Mesenchymal stem cell (in vitro differentiated cells and primary cell): ENCODE results near the gene SLC18B1.

Experiments used
- DNase-seq: peaks from one replicate; pipeline ENCODE4 v3.0.0-alpha.2; 2013
- H2AFZ ChIP-seq: one replicate; pipeline ENCODE4 v1.6.1; 2013; ENCODE audit warnings: low read depth, mild to moderate bottlenecking, control low read depth, inconsistent platforms, low read length, moderate library complexity
- H2AK5ac ChIP-seq: 2 replicates; pipeline ENCODE4 v1.6.1; 2013; ENCODE audit warnings: low read length, moderate library complexity, mild to moderate bottlenecking, inconsistent platforms; ENCODE audit not compliant: severe bottlenecking
- H2BK120ac ChIP-seq: one replicate; pipeline ENCODE4 v1.6.1; 2013; ENCODE audit warnings: low read depth, mild to moderate bottlenecking, inconsistent platforms, low read length, moderate library complexity
- H2BK12ac ChIP-seq, 2 experiments: one replicate each; pipeline ENCODE4 v1.6.1; 2013; ENCODE audit warnings: inconsistent platforms in 2 of 2, low read length in 2 of 2, mild to moderate bottlenecking in 2 of 2, moderate library complexity in 2 of 2, control low read depth in 1 of 2
- H2BK15ac ChIP-seq: one replicate; pipeline ENCODE4 v1.6.1; 2013; ENCODE audit warnings: mild to moderate bottlenecking, low read depth, inconsistent platforms; ENCODE audit not compliant: poor library complexity, severe bottlenecking
- H2BK5ac ChIP-seq: 2 replicates; pipeline ENCODE4 v1.6.1; 2013; ENCODE audit warnings: low read depth, mild to moderate bottlenecking, low read length, control low read depth, inconsistent platforms; ENCODE audit not compliant: poor library complexity, severe bottlenecking
- H3K14ac ChIP-seq, 2 experiments: one replicate each; pipeline ENCODE4 v1.6.1; 2013; ENCODE audit warnings: inconsistent platforms in 2 of 2, low read length in 2 of 2, control low read depth in 1 of 2, mild to moderate bottlenecking in 1 of 2, moderate library complexity in 1 of 2
- H3K18ac ChIP-seq, 2 experiments: one replicate each; pipeline ENCODE4 v1.6.1; 2013; ENCODE audit warnings: inconsistent platforms in 2 of 2, low read length in 2 of 2, control low read depth in 1 of 2, low read depth in 1 of 2, mild to moderate bottlenecking in 1 of 2
- H3K23ac ChIP-seq, 2 experiments: one replicate each; pipeline ENCODE4 v1.6.1; 2013; ENCODE audit warnings: inconsistent platforms in 2 of 2, low read length in 2 of 2, mild to moderate bottlenecking in 2 of 2, moderate library complexity in 2 of 2, control low read depth in 1 of 2
- H3K27ac ChIP-seq: 2 replicates; pipeline ENCODE4 v1.5.1; 2013; ENCODE audit warnings: mild to moderate bottlenecking, moderate library complexity, low read length, control low read depth, inconsistent platforms; ENCODE audit not compliant: poor library complexity, severe bottlenecking
- H3K27me3 ChIP-seq, 2 experiments: 2 replicates each; pipeline versions ENCODE4 v1.6.1 to v1.7.0; 2013; ENCODE audit warnings: low read length in 2 of 2, mild to moderate bottlenecking in 2 of 2, moderate library complexity in 2 of 2, control low read depth in 1 of 2, inconsistent platforms in 1 of 2; ENCODE audit not compliant: control insufficient read depth in 1 of 2, insufficient read depth in 1 of 2
- H3K36me3 ChIP-seq, 2 experiments: 2 replicates each; pipeline versions ENCODE4 v1.6.1 to v1.7.0; 2013; ENCODE audit warnings: low read length in 2 of 2, control low read depth in 1 of 2, inconsistent platforms in 1 of 2, low read depth in 1 of 2, mild to moderate bottlenecking in 1 of 2; ENCODE audit not compliant: insufficient read depth in 2 of 2, control insufficient read depth in 1 of 2
- H3K4ac ChIP-seq, 2 experiments: one replicate each; pipeline ENCODE4 v1.6.1; 2013; ENCODE audit warnings: inconsistent platforms in 2 of 2, low read length in 2 of 2, mild to moderate bottlenecking in 2 of 2, moderate library complexity in 2 of 2, control low read depth in 1 of 2, low read depth in 1 of 2
- H3K4me1 ChIP-seq: 2 replicates; pipeline ENCODE4 v1.6.1; 2013; ENCODE audit warnings: low read depth, low read length, control low read depth; ENCODE audit not compliant: control insufficient read depth, insufficient read depth
- H3K4me2 ChIP-seq: 2 replicates; pipeline ENCODE4 v1.6.1; 2013; ENCODE audit warnings: low read length, mild to moderate bottlenecking, inconsistent platforms; ENCODE audit not compliant: poor library complexity, severe bottlenecking
- H3K4me3 ChIP-seq, 2 experiments: 2 replicates each; pipeline versions ENCODE4 v1.5.1 to v1.7.0; 2013; ENCODE audit warnings: low read length in 2 of 2, mild to moderate bottlenecking in 2 of 2, control low read depth in 1 of 2, low read depth in 1 of 2; ENCODE audit not compliant: insufficient read depth in 1 of 2
- H3K79me1 ChIP-seq: replicated peaks from 2 replicates; pipeline ENCODE4 v1.6.1; 2013; ENCODE audit warnings: mild to moderate bottlenecking, control low read depth, low read length, inconsistent platforms; ENCODE audit not compliant: poor library complexity, severe bottlenecking
- H3K9ac ChIP-seq: 2 replicates; pipeline ENCODE4 v1.7.0; 2013; ENCODE audit warnings: mild to moderate bottlenecking, low read length, moderate library complexity
- H3K9me3 ChIP-seq: 2 replicates; pipeline ENCODE4 v1.7.0; 2013; ENCODE audit warnings: mild to moderate bottlenecking, low read length; ENCODE audit not compliant: control insufficient read depth
- H4K8ac ChIP-seq: one replicate; pipeline ENCODE4 v1.6.1; 2013; ENCODE audit warnings: inconsistent platforms, mild to moderate bottlenecking, low read length, moderate library complexity
- H4K91ac ChIP-seq: one replicate; pipeline ENCODE4 v1.6.1; 2013; ENCODE audit warnings: mild to moderate bottlenecking, low read length, inconsistent platforms
- WGBS: methylation state at CpG from one replicate; pipeline ENCODE4 v1.1.7; 2013; ENCODE audit warnings: mixed read lengths; 5-methylcytosine and 5-hydroxymethylcytosine counted together

The SLC18B1 gene

GRCh38 chr6:132748446-132748845, 50.0 kb downstream of the SLC18B1 start:
- H3K9ac ChIP-seq, result no peak overlapping the region
- no peak overlapping the region for H3K4me3 ChIP-seq
- no peak overlapping the region for H4K91ac ChIP-seq
- H3K27me3 ChIP-seq, result peaks cover 0 to 14% of the 10 kb centered on the region in 2 experiments
- no peak overlapping the region for H3K27ac ChIP-seq
- no peak overlapping the region for H3K4me2 ChIP-seq
- no peaks in the 10 kb centered on the region for H3K79me1 ChIP-seq
- H2BK120ac ChIP-seq, result no peak overlapping the region
- H3K14ac ChIP-seq, result no peak overlapping the region
- no peak overlapping the region for H2BK5ac ChIP-seq
- H3K9me3 ChIP-seq, result no peaks in the 10 kb centered on the region
- DNase-seq, result no peak
- H4K8ac ChIP-seq, result no peak overlapping the region
- no peak overlapping the region for H2BK12ac ChIP-seq
- no peaks in the 10 kb centered on the region for H3K36me3 ChIP-seq
- no peaks in the 10 kb centered on the region for H3K4me1 ChIP-seq
- no peak overlapping the region for H2AK5ac ChIP-seq
- no peak overlapping the region for H2AFZ ChIP-seq
- H3K23ac ChIP-seq, result no peak overlapping the region
- WGBS, result 90% methylated on average over 1 of the region's 1 CpG
- no peak overlapping the region for H3K18ac ChIP-seq
- no peak overlapping the region for H3K4ac ChIP-seq
- H2BK15ac ChIP-seq, result no peak overlapping the region

GRCh38 chr6:132746048-132746447, 52.4 kb downstream of the SLC18B1 start:
- H3K9ac ChIP-seq, result no peak overlapping the region
- H4K8ac ChIP-seq, result no peak overlapping the region
- H3K27ac ChIP-seq, result no peak overlapping the region
- no peak overlapping the region for H2BK12ac ChIP-seq
- H3K9me3 ChIP-seq, result no peaks in the 10 kb centered on the region
- peaks cover 0 to 14% of the 10 kb centered on the region in 2 experiments for H3K27me3 ChIP-seq
- H2BK120ac ChIP-seq, result no peak overlapping the region
- H3K79me1 ChIP-seq, result no peaks in the 10 kb centered on the region
- H2AFZ ChIP-seq, result no peak overlapping the region
- H2BK15ac ChIP-seq, result no peak overlapping the region
- no peak overlapping the region for H3K4me2 ChIP-seq
- no peak overlapping the region for H4K91ac ChIP-seq
- H3K23ac ChIP-seq, result no peak overlapping the region
- no peaks in the 10 kb centered on the region for H3K4me1 ChIP-seq
- no peak overlapping the region for H2AK5ac ChIP-seq
- no peak overlapping the region for H2BK5ac ChIP-seq
- peak; percentile 47 for DNase-seq
- H3K36me3 ChIP-seq, result no peaks in the 10 kb centered on the region
- no peak overlapping the region for H3K4ac ChIP-seq
- no peak overlapping the region for H3K14ac ChIP-seq
- no peak overlapping the region for H3K4me3 ChIP-seq
- H3K18ac ChIP-seq, result no peak overlapping the region
- WGBS, result no CpG with 5 or more reads among the region's 1 CpG

GRCh38 chr6:132742495-132742894, 55.9 kb downstream of the SLC18B1 start:
- 87% methylated on average over 3 of the region's 4 CpGs for WGBS
- H3K4me1 ChIP-seq, result no peaks in the 10 kb centered on the region
- no peak overlapping the region for H4K91ac ChIP-seq
- H2BK5ac ChIP-seq, result no peak overlapping the region
- no peak overlapping the region for H3K23ac ChIP-seq
- H2BK15ac ChIP-seq, result no peak overlapping the region
- no peak overlapping the region for H3K14ac ChIP-seq
- no peaks in the 10 kb centered on the region for H3K36me3 ChIP-seq
- H3K27me3 ChIP-seq, result peaks cover 0 to 17% of the 10 kb centered on the region in 2 experiments
- H4K8ac ChIP-seq, result no peak overlapping the region
- H3K79me1 ChIP-seq, result no peaks in the 10 kb centered on the region
- H3K18ac ChIP-seq, result no peak overlapping the region
- H2AK5ac ChIP-seq, result no peak overlapping the region
- no peaks in the 10 kb centered on the region for H3K9me3 ChIP-seq
- no peak overlapping the region for H2BK120ac ChIP-seq
- no peak for DNase-seq
- no peak overlapping the region for H2AFZ ChIP-seq
- no peak overlapping the region for H3K27ac ChIP-seq
- H3K4me3 ChIP-seq, result no peak overlapping the region
- no peak overlapping the region for H3K4ac ChIP-seq
- H3K4me2 ChIP-seq, result no peak overlapping the region
- H3K9ac ChIP-seq, result no peak overlapping the region
- H2BK12ac ChIP-seq, result no peak overlapping the region

GRCh38 chr6:132741281-132741680, 57.2 kb downstream of the SLC18B1 start:
- Histone ChIP-seq H2AFZ (no peak overlapping the region), H3K4ac (no peak overlapping the region), H4K91ac (no peak overlapping the region), H3K4me1 (no peaks in the 10 kb centered on the region), H3K27ac (no peak overlapping the region), H3K23ac (no peak overlapping the region), H2BK15ac (no peak overlapping the region), H3K14ac (no peak overlapping the region), H3K27me3 (peaks cover 0 to 11% of the 10 kb centered on the region in 2 experiments), H3K79me1 (no peaks in the 10 kb centered on the region), H3K9me3 (no peaks in the 10 kb centered on the region), H2BK5ac (no peak overlapping the region), H2BK12ac (no peak overlapping the region), H2AK5ac (no peak overlapping the region), H3K36me3 (no peaks in the 10 kb centered on the region), H3K4me3 (no peak overlapping the region), H3K18ac (no peak overlapping the region), H3K9ac (no peak overlapping the region), H2BK120ac (no peak overlapping the region), H4K8ac (peak overlapping the region; percentile 14), H3K4me2 (no peak overlapping the region)
- no peak for DNase-seq
- no CpG with 5 or more reads among the region's 1 CpG for WGBS
